Measurements from ENCODE around the gene ELAPOR1. TPM values are rescaled to one million over a fixed set of nuclear protein-coding genes. Genes with fewer than 3 reads are reported as not detected.

ELAPOR1 gene
- total RNA-seq, 3 donors from 2014 or later = 0.64 to 220 (median 202) TPM

GRCh38 chr1:109107785-109108184, 6.1 kb upstream of the ELAPOR1 start:
- Histone ChIP-seq H3K9me3 (no peaks in the 10 kb centered on the region), H3K27ac (no peak overlapping the region), H3K4me3 (no peak overlapping the region), H3K4me1 (no peaks in the 10 kb centered on the region), H3K27me3 (no peaks in the 10 kb centered on the region), H3K36me3 (no peaks in the 10 kb centered on the region)
- DNase-seq (ENCODE audit: low spot score in 2 of 2) = no peak
- TF ChIP-seq POLR2AphosphoS5 (IDR thresholded peaks at IDR 0.05) (no peak), POLR2A (IDR thresholded peaks at IDR 0.05) (no peak)
- TF ChIP-seq, protein P1, sequence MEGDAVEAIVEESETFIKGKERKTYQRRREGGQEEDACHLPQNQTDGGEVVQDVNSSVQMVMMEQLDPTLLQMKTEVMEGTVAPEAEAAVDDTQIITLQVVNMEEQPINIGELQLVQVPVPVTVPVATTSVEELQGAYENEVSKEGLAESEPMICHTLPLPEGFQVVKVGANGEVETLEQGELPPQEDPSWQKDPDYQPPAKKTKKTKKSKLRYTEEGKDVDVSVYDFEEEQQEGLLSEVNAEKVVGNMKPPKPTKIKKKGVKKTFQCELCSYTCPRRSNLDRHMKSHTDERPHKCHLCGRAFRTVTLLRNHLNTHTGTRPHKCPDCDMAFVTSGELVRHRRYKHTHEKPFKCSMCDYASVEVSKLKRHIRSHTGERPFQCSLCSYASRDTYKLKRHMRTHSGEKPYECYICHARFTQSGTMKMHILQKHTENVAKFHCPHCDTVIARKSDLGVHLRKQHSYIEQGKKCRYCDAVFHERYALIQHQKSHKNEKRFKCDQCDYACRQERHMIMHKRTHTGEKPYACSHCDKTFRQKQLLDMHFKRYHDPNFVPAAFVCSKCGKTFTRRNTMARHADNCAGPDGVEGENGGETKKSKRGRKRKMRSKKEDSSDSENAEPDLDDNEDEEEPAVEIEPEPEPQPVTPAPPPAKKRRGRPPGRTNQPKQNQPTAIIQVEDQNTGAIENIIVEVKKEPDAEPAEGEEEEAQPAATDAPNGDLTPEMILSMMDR (IDR thresholded peaks at IDR 0.05) = no peak
- intact Hi-C loops (cut with DNase I; ENCODE audit: low total_unique reads) = no loop called here

- Histone ChIP-seq H3K36me3 (no peaks in the 10 kb centered on the region), H3K9me3 (no peaks in the 10 kb centered on the region), H3K27ac (no peak overlapping the region), H3K4me1 (peaks cover 6% of the 10 kb centered on the region in 2 donors), H3K4me3 (no peak overlapping the region), H3K27me3 (no peaks in the 10 kb centered on the region)
- intact Hi-C loops (cut with DNase I; ENCODE audit: low total_unique reads) = loop anchor here (10.0 kb wide), 1 partner anchor 145 kb away; the partner anchor contains the start of gene CLCC1
- DNase-seq (ENCODE audit: low spot score in 2 of 2) = no peak
- TF ChIP-seq POLR2AphosphoS5 (IDR thresholded peaks at IDR 0.05) = no peak
- no peak for TF ChIP-seq POLR2A (IDR thresholded peaks at IDR 0.05)
- TF ChIP-seq, protein P1 (IDR thresholded peaks at IDR 0.05) = no peak
Measured at GRCh38 chr1:109109906-109110305, 4.0 kb upstream of the ELAPOR1 start.

- no peaks in the 10 kb centered on the region for H3K27me3 ChIP-seq
- no peak overlapping the region for H3K4me3 ChIP-seq
- intact Hi-C loops (cut with DNase I; ENCODE audit: low total_unique reads) = loop anchor here (10.0 kb wide), 1 partner anchor 147 kb away; the partner anchor contains the start of gene CLCC1
- H3K27ac ChIP-seq = no peak overlapping the region
- H3K4me1 ChIP-seq = peaks cover 6% of the 10 kb centered on the region in 2 donors
- DNase-seq (ENCODE audit: low spot score in 2 of 2) = no peak
- no peak for TF ChIP-seq POLR2A (IDR thresholded peaks at IDR 0.05)
- no peak for TF ChIP-seq POLR2AphosphoS5 (IDR thresholded peaks at IDR 0.05)
- TF ChIP-seq, protein P1 (IDR thresholded peaks at IDR 0.05) = no peak
- H3K36me3 ChIP-seq = no peaks in the 10 kb centered on the region
- H3K9me3 ChIP-seq = no peaks in the 10 kb centered on the region
Measured at GRCh38 chr1:109111386-109112055, 2.4 kb upstream of the ELAPOR1 start.

GRCh38 chr1:109112056-109112651, 1.8 kb upstream of the ELAPOR1 start:
- DNase-seq (ENCODE audit: low spot score in 2 of 2) = no peak
- no peaks in the 10 kb centered on the region for H3K9me3 ChIP-seq
- intact Hi-C loops (cut with DNase I; ENCODE audit: low total_unique reads) = loop anchor here (10.0 kb wide), 1 partner anchor 147 kb away; the partner anchor contains the start of gene CLCC1
- no peak for TF ChIP-seq POLR2A (IDR thresholded peaks at IDR 0.05)
- no peaks in the 10 kb centered on the region for H3K36me3 ChIP-seq
- peak overlapping the region; percentile 29 to 35 for H3K27ac ChIP-seq
- peaks cover 6% of the 10 kb centered on the region in 2 donors for H3K4me1 ChIP-seq
- no peaks in the 10 kb centered on the region for H3K27me3 ChIP-seq
- H3K4me3 ChIP-seq = peak overlapping the region; percentile 18 to 77 (median 57)

DNA sequence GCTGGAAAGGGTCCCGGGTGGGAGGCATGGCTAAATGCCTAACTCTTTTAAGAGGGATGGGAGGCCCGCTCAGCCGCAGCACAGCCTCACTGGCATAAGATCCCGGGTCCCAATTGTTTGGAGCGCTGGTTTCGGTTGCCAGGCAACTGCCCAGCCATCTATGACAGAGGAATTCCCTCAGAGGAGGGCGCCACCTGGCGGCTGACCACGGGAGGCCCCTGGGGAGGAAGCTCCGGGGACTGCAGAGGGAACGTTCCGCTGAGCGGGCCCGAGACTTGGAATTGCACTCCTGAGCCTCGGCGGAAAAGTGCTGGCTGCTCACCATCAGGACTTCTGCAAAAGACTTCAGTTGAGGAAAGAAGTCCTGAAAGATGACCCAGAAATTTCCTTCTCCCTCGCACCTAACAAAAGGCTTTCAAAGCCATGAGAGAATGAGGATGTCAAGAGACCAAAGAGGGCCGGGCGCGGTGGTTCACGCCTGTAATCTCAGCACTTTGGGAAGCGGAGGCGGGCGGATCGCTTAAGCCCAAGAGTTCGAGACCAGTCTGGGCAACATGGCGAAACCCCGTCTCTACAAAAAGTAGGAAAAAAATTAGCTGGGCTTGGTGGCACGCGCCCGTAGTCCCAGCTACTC, 1.1 kb upstream of the ELAPOR1 start:
- intact Hi-C loops (cut with DNase I; ENCODE audit: low total_unique reads) = loop anchor here (10.0 kb wide), 1 partner anchor 148 kb away; the partner anchor contains the start of gene CLCC1
- Histone ChIP-seq H3K9me3 (no peaks in the 10 kb centered on the region), H3K36me3 (no peaks in the 10 kb centered on the region), H3K4me1 (peaks cover 6% of the 10 kb centered on the region in 2 donors), H3K4me3 (peak overlapping the region; percentile 18 to 77 (median 57)), H3K27ac (peak overlapping the region; percentile 29 to 35), H3K27me3 (no peaks in the 10 kb centered on the region)
- TF ChIP-seq POLR2AphosphoS5 (IDR thresholded peaks at IDR 0.05) = peak in 2 of 3 donors; percentile 23 to 61
- TF ChIP-seq, protein P1 (IDR thresholded peaks at IDR 0.05) = peak; percentile 90 to 96 (median 90)
- TF ChIP-seq POLR2A (IDR thresholded peaks at IDR 0.05) = no peak
- peak; percentile 86 to 94 for DNase-seq (ENCODE audit: low spot score in 2 of 2)

Data from breast epithelium (tissue), 4 donors.